Left renal pelvis (tissue), 4 donors: ENCODE results near the gene CGRRF1. TPM values are rescaled to one million over a fixed set of nuclear protein-coding genes. Genes with fewer than 3 reads are reported as not detected.

Source experiments
- DNase-seq, 4 donors: peaks; one replicate each; pipeline ENCODE4 v3.0.0-alpha.2; 2013; ENCODE audit warnings: low read depth in 4 of 4, low spot score in 3 of 4
- polyA plus RNA-seq, 4 donors: library from polyadenylated mRNA; unstranded; fragments of 120-200 nt; gene quantifications; one replicate each; pipeline ENCODE4 v1.2.1, GENCODE V29; 2013; ENCODE audit not compliant: insufficient read length in 4 of 4

CGRRF1 gene
- polyA plus RNA-seq, 4 donors = 31.8 to 38.9 (median 34.6) TPM

DNA sequence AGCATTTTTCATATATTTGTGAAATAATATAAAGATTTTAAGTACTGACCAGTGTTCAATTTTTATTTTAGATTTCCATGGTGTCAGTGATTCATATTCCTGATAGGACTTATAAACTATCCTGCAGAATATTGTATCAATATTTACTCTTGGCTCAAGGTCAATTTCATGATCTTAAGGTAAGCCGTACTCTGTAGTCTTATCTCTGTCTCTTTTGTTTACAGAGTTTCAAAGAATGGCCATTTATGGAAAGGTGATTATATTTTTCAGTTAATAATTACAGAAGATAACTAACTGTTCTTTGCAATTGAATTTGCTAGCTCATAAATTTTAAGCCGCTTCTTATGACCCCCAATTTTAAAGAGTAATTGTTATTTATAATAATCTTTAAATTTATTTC, 27.9 kb downstream of the CGRRF1 start:
- no peak for DNase-seq

DNA sequence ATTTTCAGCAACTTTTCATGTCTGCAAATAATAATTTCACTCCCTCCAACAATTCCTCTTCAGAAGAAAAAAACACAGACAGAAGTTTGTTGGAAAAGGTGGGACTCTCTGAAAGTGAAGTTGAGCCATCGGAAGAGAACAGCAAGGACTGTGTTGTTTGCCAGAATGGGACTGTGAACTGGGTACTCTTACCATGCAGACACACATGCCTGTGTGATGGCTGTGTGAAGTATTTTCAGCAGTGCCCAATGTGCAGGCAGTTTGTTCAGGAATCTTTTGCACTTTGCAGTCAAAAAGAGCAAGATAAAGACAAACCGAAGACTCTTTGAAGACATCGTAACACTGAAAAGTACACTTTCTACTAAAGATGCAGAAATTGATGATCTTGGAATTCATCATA, 28.3 kb downstream of the CGRRF1 start:
- DNase-seq = no peak

DNA sequence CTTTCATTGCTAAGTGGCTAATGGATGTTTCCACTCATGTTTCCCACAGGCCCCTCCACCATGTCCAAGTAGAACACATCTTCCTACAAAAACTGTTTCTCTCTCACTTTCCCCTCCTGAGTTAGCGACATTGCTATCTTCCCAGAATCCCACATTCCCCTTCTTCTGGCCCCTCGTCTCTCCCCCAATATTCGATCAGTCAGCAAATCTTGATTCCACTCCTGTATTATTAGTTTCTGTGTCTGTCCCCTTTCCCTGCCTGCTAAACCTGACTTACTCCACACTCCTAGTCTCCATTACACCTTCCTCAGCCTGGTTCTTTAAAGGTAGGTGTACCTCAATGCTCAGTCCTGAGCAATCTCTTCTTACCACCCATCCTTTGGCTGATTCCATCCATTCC, 37.9 kb downstream of the CGRRF1 start:
- no peak for DNase-seq

DNA sequence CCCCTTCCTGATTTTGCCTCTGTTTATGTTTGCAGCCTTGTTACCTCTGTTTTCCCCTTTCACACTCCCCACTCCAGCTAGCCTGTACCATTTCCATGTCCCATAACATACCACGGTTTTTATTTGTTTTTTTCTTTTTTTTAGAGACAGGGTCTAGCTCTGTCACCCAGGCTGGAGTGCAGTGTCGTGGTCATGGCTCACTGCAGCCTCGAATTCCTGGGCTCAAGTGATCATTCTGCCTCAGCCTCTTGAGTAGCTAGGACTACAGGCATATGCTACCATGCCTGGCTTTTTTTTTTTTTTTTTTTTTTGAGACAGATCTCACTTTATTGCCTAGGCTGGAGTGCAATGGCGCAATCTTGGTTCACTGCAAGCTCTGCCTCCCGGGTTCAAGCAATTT, 38.8 kb downstream of the CGRRF1 start:
- DNase-seq = no peak

DNA sequence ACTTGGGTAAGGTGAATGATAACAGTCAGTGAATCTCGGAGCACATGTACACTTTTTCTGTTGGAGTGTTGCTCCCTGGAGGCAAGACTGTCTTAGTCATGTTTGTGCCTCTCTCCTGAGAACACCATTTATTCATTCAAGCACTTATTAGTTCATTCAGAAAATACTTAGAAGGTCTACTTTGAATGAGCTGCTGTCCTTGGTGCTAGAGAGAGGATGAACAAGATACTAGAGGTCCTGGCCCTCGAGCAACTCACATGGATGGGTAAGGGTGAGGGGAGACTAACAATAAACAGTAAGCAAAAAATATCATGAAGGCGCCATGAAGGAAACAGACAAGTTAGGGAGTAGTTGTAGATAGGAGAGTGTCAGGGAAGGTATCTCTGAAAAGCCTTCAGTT, 40.2 kb downstream of the CGRRF1 start:
- no peak for DNase-seq

DNA sequence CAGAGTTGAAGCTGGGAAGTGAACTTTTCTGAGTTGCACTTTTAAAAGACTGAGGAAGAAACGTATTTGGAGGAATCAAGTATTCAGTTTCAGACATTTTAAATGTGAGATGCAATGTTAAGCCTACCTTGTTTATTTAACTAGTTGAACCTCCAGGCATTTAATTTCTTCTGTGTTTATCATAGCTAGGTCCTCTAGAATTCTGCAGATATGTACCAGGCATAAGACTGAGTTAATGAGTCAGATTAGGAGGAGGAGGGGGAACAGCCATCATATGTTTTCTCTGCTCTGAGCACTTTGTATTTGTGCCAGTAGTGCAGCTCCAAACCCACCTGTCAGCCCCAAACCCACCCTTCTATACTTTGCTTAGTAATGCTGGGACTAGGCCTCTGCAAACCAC, 40.8 kb downstream of the CGRRF1 start:
- DNase-seq = no peak

DNA sequence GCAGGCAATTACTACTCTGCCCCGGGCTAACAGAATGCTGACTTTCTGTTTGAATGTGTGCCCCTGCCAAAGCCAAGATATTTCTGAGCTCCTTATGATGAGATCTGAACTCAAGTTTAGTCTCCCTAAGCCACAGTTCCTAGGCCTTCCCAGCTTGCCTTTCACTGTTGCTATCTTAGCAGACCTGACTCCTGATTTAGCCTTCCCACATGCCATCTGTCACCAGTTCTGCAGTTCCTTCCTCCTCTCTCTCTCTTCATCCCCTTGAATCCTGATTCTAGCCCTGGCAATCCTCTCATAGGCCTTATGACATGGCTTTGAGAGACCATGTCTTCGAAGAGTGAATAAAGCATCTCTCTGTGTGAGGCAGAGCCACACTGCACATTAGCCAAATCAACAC, 44.7 kb downstream of the CGRRF1 start:
- DNase-seq = no peak

DNA sequence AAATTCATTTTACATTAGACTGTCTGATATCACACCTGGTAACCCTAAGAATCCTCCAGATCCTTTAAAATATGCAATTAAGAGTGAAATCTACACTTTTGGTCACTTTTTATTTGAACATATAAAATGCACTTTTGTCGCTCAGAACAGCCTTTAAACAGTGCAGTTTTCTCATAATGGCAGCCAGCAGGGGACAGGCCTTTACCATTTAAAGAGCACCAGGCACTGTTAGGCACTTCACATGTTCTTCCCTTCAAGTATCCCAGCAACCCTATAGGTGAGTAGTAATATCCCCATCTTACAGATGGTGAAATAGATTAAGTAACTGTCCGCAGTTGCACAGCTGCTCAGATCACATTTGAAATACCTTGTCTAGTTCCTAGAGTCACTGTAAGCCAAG, 45.9 kb downstream of the CGRRF1 start:
- no peak for DNase-seq

DNA sequence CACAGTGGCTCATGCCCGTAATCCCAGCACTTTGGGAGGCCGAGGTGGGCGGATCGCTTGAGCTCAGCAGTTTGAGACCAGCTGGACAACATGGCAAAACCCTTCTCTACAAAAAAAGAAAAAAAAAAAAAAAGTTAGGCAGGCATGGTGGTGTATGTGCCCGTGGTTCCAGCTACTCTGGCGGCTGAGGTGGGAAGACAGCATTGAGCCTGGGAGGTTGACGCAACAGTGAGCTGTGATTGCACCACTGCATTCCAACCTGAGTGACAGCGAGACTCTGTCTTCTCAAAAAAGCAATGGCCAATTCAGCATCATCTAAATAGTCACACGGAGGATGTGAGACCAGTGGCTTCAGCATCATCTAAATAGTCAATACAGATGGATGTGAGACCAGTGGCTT, 46.8 kb downstream of the CGRRF1 start:
- no peak for DNase-seq

DNA sequence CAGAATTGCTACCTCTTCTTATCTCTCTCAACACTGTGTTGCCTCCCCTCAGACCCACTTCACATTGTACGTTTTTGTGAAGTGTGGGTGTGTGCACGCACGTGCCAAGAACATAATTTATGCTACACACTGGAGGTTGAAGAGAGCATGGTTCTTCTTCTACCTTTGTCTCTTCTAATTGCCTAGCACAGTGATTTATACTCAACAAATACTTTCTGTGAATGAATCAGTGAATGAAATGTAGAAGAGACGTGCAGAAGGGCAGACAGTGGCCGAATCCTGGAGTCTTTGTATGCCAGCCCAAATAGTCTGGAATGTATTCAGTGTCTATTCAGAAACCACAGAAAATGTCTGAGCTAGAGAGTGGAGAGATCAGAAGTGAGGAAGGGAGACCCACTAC, 52.6 kb downstream of the CGRRF1 start:
- no peak for DNase-seq

DNA sequence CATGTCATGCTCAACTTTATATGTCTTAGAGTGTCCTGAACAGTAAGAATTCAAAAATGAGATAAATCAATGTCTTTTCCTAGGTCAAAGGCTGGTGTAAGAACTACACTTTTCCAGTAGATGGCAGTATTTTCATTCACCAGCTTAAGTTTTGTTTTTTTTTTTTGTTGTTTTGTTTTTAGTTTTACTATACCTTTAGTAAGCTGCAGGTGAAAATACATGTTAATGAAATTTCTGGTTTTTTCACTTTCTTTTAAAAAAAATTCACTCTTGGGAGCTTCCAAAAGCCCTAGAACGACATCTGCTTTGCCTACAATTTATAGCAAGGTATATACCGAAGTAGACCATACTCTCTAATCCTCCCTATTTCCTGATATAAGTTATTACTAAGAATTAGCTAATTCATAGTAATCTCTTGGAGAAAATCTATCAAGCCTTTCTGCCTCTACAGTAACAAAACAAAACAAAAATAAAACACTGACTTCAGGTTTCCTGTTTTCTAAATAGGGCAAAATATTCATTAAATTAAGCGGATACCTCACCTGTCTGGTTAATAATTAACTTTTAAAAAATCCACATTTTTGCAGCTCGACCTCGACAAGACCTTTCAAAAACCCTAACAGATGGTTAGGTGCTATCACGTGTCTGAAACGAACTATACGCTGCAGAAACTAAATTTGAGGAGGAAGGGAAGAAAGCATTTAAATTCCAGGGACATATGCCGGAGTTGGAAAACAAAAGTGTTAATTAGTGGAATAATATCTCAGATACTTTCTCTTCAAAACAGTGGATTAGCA, 54.6 kb downstream of the CGRRF1 start:
- peak in 3 of 4 donors; percentile 22 to 36 (median 29) for DNase-seq

DNA sequence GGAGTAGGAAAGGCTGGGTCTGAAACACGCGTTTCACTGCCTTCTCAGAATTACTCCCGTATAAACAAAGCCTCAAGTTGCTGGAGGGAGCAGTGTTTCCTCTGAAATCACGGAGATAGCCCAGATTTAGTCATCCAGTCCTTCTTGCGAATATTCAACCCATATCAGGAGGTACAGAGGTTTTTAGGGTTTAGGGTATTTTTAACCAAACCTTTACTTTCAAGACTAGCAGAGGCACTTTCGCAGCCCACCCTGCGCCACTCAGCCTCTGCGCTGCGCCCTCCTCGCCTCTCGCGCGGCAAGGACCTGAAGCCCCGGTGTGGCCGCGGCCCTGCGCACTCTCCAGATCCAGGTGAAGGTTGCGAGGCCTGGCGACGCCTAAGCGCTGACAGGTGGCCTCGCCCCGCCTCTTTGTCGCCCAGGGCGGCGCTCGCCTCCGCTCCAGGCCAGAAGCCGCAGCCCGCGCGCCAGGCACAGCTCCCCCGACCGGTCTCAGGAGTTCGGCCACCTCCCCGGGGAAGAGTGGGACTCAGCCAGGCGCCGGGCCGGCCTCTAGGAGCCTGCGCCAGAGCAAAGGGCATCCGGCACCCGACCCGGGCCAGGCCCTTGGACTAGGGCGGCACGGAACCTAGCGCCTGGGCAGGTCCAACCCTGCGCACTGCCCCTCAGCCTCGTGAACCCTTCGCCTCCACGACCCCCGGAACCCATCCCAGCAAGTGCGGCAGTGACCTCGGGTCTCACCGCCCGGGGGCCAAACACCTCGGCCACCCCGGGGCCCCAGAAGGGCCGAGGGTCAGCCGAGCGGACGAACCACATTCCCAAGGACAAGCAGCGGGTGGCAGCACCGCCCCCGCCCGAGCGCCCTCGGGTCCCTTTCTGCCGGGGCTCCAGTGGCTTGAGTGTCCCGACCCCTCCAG, 55.4 kb downstream of the CGRRF1 start:
- peak; percentile 22 to 46 (median 36) for DNase-seq

DNA sequence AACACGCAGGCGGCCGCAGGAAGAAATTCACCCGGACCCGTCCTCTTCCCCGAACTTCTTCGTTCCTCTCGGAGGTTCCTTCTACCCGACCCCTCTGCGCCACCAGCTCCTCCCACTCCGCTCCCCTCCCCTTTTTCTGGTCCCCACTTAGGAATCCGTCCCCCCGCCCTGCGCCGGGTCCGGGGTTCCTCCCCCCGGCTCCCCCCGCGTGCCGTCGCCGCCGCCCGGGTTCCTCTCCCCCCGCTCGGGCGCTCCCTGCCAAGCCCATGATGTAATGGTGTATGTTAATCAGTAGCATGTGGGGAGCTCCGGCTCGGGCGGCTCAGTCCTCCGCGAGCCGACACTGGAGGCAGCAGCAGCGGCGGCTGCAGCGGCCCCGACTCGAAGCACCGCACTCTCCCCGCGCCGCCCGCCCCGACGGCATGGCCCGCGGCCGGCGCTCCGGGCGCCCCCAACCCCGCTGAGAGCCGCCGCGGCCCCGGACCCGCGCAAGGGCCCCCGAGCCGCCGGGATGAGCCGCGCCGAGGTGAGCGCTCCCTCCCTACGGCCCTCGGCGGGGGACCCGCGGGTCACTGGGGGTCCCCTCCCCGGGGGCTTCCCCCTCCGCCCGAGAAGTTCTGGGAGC, 56.2 kb downstream of the CGRRF1 start:
- DNase-seq = peak; percentile 65 to 79 (median 70)

DNA sequence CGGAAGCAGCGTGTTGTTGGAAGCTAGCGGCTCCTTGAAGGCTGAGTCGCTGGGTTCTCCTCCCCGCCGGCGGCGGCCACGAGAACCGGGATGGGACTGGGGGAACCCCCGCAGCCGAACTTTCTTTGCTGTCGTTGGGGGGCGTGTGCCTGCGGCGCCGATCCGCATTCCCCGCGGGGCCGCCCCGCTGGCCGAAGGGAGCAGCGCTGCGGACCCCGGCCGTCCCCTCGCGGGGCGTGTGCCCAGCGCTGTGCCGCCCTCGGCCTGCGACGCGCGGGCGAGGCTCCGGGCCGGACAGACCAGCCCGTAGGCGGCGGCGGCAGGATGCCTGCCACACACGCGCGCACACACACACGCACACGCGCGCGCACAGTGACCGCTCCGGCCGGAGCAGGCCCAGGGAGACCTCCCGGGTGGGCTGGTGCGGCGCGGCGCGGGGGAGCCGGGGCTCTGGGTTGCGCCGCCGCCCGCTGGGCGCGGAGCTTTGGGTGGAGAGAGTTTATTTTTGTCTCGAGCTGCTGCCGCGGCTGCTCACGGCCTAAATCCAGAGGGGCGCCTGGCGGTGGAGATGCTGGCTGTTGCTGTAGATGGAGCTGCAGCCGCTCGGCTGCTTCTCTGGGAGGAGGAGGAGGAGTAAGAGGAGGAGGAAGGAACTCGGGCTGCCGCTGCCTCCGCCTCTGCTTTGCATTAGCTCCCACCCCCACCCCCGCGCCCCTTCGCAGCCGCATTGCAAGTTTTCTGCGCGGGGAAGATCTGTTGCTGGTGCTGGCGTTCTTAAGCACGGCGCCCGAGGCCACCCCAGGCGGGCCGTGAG, 56.9 kb downstream of the CGRRF1 start, which contains the start of gene SAMD4A:
SAMD4A (plus strand) TSS at position 719 of the 814 bp plus-strand sequence. CDS start 789 bp downstream, outside the sequence.
- peak; percentile 59 to 74 (median 66) for DNase-seq

DNA sequence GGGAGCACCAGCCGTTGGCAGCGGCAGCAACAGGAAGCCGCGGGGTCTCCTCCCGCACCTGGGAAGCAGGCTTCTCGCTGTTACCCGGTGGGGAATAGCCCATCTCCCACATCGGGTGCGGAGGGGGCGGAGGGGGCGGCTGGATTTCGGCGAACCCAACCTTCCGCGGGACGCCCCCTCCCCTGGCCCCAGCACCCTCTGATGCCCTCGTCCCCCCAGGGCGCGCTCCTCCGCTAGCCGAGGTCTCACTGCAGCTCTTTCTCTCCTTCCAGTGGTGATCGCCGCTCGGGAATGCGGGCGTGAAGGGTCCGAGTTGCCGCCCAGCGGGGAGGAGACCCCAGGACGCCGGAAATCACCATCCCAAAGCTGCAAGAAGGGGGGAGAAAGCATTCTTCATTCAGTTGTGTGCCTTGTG, 57.5 kb downstream of the CGRRF1 start:
- DNase-seq = peak in 3 of 4 donors; percentile 17 to 23 (median 22)

DNA sequence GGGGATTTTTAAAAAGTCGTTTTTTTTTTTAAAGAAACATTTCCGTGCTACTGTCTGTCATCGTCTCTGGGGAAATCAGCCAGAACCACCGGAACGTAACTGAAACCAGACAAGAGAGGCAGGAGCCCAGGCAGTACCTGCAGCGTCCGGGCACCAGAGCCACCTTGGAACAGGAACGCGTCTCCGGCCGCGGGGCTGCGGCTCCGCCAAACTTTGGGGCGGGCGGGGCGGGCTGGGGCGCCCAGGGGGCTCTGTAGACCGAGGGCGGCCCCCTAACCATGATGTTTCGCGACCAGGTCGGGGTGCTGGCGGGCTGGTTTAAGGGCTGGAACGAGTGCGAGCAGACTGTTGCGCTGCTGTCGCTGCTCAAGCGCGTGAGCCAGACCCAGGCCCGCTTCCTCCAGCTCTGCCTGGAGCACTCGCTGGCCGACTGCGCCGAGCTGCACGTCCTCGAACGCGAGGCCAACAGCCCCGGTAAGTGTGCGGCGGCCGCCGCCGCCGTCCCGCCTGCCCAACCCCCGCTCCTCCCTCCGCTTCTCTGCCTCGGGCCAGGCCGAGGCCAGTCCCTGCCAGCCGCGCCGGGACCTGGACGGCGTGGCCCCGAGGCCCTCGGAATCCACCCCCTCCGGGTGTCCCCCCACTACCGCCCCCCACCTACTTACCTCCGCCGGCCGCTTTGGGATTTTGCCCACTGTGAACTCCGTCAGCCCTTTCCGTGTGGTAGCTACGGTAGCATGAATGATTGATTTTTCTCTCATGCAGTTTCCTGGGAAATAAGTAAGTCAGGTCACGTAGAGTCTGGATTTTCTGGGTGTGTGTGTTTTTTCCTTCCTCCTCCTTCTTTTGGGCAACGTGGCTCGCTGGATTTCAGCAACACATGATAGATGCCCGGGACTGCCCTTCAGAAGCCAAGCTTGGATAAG, 58.2 kb downstream of the CGRRF1 start:
- DNase-seq = peak; percentile 25 to 48 (median 42)

DNA sequence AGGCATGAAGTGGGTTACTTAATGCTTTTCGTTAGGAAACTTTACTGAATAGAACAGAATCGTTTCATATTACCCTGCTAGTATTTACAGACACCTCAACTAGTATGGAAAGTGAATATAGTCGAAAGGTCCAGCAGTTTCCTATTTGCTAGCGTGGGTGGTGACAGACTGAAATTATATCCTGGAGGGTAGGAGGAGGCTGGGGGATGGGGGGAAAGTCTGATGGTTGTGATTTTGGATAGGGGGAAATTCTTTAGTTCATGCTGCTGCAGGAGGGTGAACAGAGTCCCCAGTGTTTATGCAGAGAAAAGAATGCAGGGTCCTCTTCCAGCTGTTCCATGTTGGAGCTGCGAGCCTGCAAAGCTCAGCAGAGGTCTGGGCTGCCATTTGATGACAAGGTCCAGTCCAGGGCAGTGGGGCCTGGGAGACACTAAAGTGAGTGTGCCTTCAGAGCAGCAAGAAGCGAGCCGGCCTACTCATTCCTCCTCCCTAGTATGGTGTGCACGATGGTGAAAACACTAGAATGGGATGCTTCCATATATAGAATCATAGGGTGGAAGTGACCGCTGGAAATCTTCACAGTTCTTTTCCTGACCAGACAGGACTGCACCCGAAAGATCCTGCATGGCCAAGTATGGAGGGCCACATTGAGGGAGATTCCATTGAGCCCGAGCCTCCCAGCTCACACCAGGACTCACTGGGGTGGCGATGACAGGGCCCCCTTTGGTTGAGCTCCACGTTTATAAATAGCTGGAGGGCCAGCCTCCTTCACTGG, 59.3 kb downstream of the CGRRF1 start:
- peak; percentile 21 to 35 (median 31) for DNase-seq

DNA sequence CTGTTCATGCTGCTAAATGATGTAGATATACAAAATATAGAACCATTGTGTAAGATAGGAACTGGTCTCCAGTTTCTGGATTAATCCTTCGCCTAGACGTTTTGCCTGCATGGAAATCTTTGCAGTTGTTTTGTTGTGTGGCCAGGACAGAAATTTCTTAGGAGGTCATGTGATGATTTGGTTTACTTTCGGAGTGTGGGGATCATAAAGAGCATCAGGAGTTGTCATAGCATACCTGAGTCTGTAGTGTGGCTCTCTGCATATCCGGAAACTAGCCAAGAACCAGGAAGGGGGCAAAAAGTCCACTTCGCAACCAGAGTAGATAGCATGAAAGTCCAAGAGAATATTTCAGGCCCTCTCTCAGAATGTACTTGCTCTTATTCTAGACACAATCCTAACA, 60.3 kb downstream of the CGRRF1 start:
- no peak for DNase-seq
